Fibroblast of skin of scalp (primary cell): ENCODE results near the gene GRHPR.
A peak's percentile ranks its signal among the peaks of the same experiment; 100 is the strongest.

Experiments used
- DNase-seq: peaks from one replicate; pipeline ENCODE4 v3.0.0-alpha.2; 2013

Gene GRHPR

GRCh38 chr9:37399336-37399735 is 23.2 kb upstream of the GRHPR start:
- no peak for DNase-seq

GRCh38 chr9:37404590-37404989 is 17.9 kb upstream of the GRHPR start:
- DNase-seq = no peak

GRCh38 chr9:37405350-37405749 is 17.1 kb upstream of the GRHPR start:
- DNase-seq = no peak

GRCh38 chr9:37405764-37406380 is 16.6 kb upstream of the GRHPR start:
- DNase-seq = no peak

GRCh38 chr9:37406603-37407401 is 15.7 kb upstream of the GRHPR start:
- no peak for DNase-seq

- no peak for DNase-seq
These were observed 15.0 kb upstream of the GRHPR start for GRCh38 chr9:37407468-37407867.

GRCh38 chr9:37408933-37409710 is 13.4 kb upstream of the GRHPR start:
- DNase-seq = no peak

GRCh38 chr9:37410354-37410861 is 12.1 kb upstream of the GRHPR start:
- DNase-seq = no peak

- peak; percentile 14 for DNase-seq
These were observed 11.3 kb upstream of the GRHPR start for GRCh38 chr9:37410969-37411785.

GRCh38 chr9:37412431-37413151 is 9.9 kb upstream of the GRHPR start:
- DNase-seq = peak; percentile 47

- no peak for DNase-seq
These were observed 9.2 kb upstream of the GRHPR start for GRCh38 chr9:37413311-37413710.

GRCh38 chr9:37414503-37414943 is 8.0 kb upstream of the GRHPR start:
- DNase-seq = no peak

- peak; percentile 72 for DNase-seq
These were observed 7.3 kb upstream of the GRHPR start for GRCh38 chr9:37415011-37415719.

GRCh38 chr9:37417252-37417803 is 5.2 kb upstream of the GRHPR start:
- DNase-seq = no peak

GRCh38 chr9:37417857-37418618 is 4.5 kb upstream of the GRHPR start:
- DNase-seq = no peak

GRCh38 chr9:37419204-37419603 is 3.3 kb upstream of the GRHPR start:
- no peak for DNase-seq

- no peak for DNase-seq
These were observed 2.0 kb upstream of the GRHPR start for GRCh38 chr9:37420271-37421215.

GRCh38 chr9:37421914-37422288 is 595 bp upstream of the GRHPR start:
- no peak for DNase-seq

- DNase-seq = no peak
These were observed 1.0 kb downstream of the GRHPR start for GRCh38 chr9:37423508-37423907.
